NCI-H1105 treated with DMSO at 0.1 percent for 48 hours (cell line): Measurements from ENCODE around the gene KDELR3.

Experiments
- DNase-seq: peaks from one replicate; lab custom pipeline; 2025; lab: John Stamatoyannopoulos, UW

Gene KDELR3

GRCh38 chr22:38523029-38523428 is 55.1 kb downstream of the KDELR3 start:
- DNase-seq: no peak

GRCh38 chr22:38523479-38523878 is 55.6 kb downstream of the KDELR3 start:
- DNase-seq: no peak

- DNase-seq: no peak
Measured at GRCh38 chr22:38524429-38524828, 56.5 kb downstream of the KDELR3 start.

GRCh38 chr22:38531251-38531938 is 63.5 kb downstream of the KDELR3 start:
- DNase-seq: no peak
